Fibroblast of villous mesenchyme (primary cell): Measurements from ENCODE around the gene UPK2. TPM values are rescaled to one million over a fixed set of nuclear protein-coding genes. Genes with fewer than 3 reads are reported as not detected.

Experiments
- DNase-seq: peaks from one replicate; pipeline ENCODE4 v3.0.0-alpha.2; 2010; ENCODE audit warnings: low read depth
- H3K4me3 ChIP-seq: 2 replicates; pipeline ENCODE4 v1.5.1; 2011; ENCODE audit warnings: low read depth, mild to moderate bottlenecking, low read length
- CTCF ChIP-seq: IDR thresholded peaks from 2 replicates; pipeline ENCODE4 v1.5.1; 2012; ENCODE audit warnings: low read depth, mild to moderate bottlenecking, low read length; ENCODE audit not compliant: insufficient read depth
- total RNA-seq: library from RNA; depleted of rRNA; stranded (reverse); fragments of >200 nt; gene quantifications from 2 replicates; pipeline ENCODE4 v1.2.3, GENCODE V29; 2012

The UPK2 gene
- total RNA-seq, 1 donor = not detected

GRCh38 chr11:118914178-118914918 lies 41.8 kb upstream of the UPK2 start:
- DNase-seq = no peak
- no peak for TF ChIP-seq CTCF
- H3K4me3 ChIP-seq = no peak overlapping the region

- DNase-seq = no peak
- TF ChIP-seq CTCF = no peak
- H3K4me3 ChIP-seq = no peak overlapping the region
Observed at GRCh38 chr11:118914987-118915386, 41.1 kb upstream of the UPK2 start.

- H3K4me3 ChIP-seq = no peak overlapping the region
- TF ChIP-seq CTCF = no peak
Observed at GRCh38 chr11:118915396-118915795, 40.7 kb upstream of the UPK2 start.

GRCh38 chr11:118915941-118916841 lies 39.9 kb upstream of the UPK2 start:
- peak overlapping the region; percentile 31 for H3K4me3 ChIP-seq

More at GRCh38 chr11:118915396-118915795, 40.7 kb upstream of the UPK2 start:
- DNase-seq = no peak

GRCh38 chr11:118916842-118917388 lies 39.2 kb upstream of the UPK2 start:
- DNase-seq = peak; percentile 93
- H3K4me3 ChIP-seq = peak overlapping the region; percentile 31
- no peak for TF ChIP-seq CTCF

More at GRCh38 chr11:118915941-118916841, 39.9 kb upstream of the UPK2 start:
- no peak for TF ChIP-seq CTCF
- DNase-seq = no peak

GRCh38 chr11:118917481-118918127 lies 38.5 kb upstream of the UPK2 start:
- peak; percentile 98 for DNase-seq
- peak overlapping the region; percentile 56 for H3K4me3 ChIP-seq
- no peak for TF ChIP-seq CTCF
